GM23338 (cell line): Measurements from ENCODE around the gene MSL2. TPM values are rescaled to one million over a fixed set of nuclear protein-coding genes. Genes with fewer than 3 reads are reported as not detected.

Source experiments
- ATAC-seq: fragments of 200-7000 bp; cut with Tn5 transposase; 3 replicates; pipeline ENCODE4 v1.9.1; 2020
- DNase-seq: peaks from one replicate; pipeline ENCODE4 v3.0.0-alpha.2; 2015; ENCODE audit warnings: low spot score
- H2AFZ ChIP-seq: fragments of 200-600 bp; sonication (generic); 2 replicates; pipeline ENCODE4 v1.8.0; 2016; ENCODE audit warnings: antibody characterized with exemption, mild to moderate bottlenecking, moderate library complexity
- H3F3A ChIP-seq: fragments of 200-600 bp; sonication (generic); replicated peaks from 2 replicates; pipeline ENCODE4 v1.8.0; 2017; ENCODE audit warnings: antibody characterized with exemption, mixed run types, low read depth
- H3K27ac ChIP-seq: fragments of 200-600 bp; sonication (generic); 2 replicates; pipeline ENCODE4 v1.6.1; 2016; ENCODE audit warnings: low read depth
- H3K27me3 ChIP-seq: fragments of 200-600 bp; sonication (generic); 2 replicates; pipeline ENCODE4 v1.8.0; 2016; ENCODE audit warnings: mild to moderate bottlenecking, mixed run types, moderate library complexity; ENCODE audit not compliant: insufficient read depth
- H3K36me3 ChIP-seq: fragments of 200-600 bp; sonication (generic); 2 replicates; pipeline ENCODE4 v1.8.0; 2016; ENCODE audit warnings: mild to moderate bottlenecking; ENCODE audit not compliant: insufficient read depth
- H3K4me1 ChIP-seq: fragments of 200-600 bp; sonication (generic); 2 replicates; pipeline ENCODE4 v1.8.0; 2016; ENCODE audit warnings: mild to moderate bottlenecking, moderate library complexity; ENCODE audit not compliant: insufficient read depth
- H3K4me2 ChIP-seq: fragments of 200-600 bp; sonication (generic); 2 replicates; pipeline ENCODE4 v1.7.1; 2017; ENCODE audit warnings: mixed run types
- H3K4me3 ChIP-seq: fragments of 200-600 bp; sonication (generic); 2 replicates; pipeline ENCODE4 v1.6.1; 2016; ENCODE audit warnings: mixed run types
- H3K79me2 ChIP-seq: fragments of 200-600 bp; sonication (generic); replicated peaks from 2 replicates; pipeline ENCODE4 v1.8.0; 2017; ENCODE audit warnings: mild to moderate bottlenecking; ENCODE audit not compliant: insufficient read depth
- H3K9me2 ChIP-seq: fragments of 200-600 bp; sonication (generic); 2 replicates; pipeline ENCODE4 v1.8.0; 2017; ENCODE audit not compliant: insufficient read depth
- H4K20me1 ChIP-seq: fragments of 200-600 bp; sonication (generic); replicated peaks from 2 replicates; pipeline ENCODE4 v1.8.0; 2017; ENCODE audit warnings: mild to moderate bottlenecking; ENCODE audit not compliant: insufficient read depth
- H3K27ac Mint-ChIP-seq: 2 replicates; pipeline ENCODE4 v1.8.0; 2020; ENCODE audit warnings: inconsistent platforms, mild to moderate bottlenecking, moderate library complexity, mixed read lengths
- H3K27me3 Mint-ChIP-seq: 3 replicates; pipeline ENCODE4 v1.8.0; 2022; ENCODE audit warnings: low read depth, mild to moderate bottlenecking, moderate library complexity, mixed read lengths, inconsistent platforms; ENCODE audit not compliant: insufficient read depth, poor library complexity
- H3K36me3 Mint-ChIP-seq: 3 replicates; pipeline ENCODE4 v1.8.0; 2021; ENCODE audit warnings: low read depth, mild to moderate bottlenecking, inconsistent platforms, moderate library complexity, mixed read lengths
- H3K4me1 Mint-ChIP-seq: 3 replicates; pipeline ENCODE4 v1.8.0; 2020; ENCODE audit warnings: mild to moderate bottlenecking, inconsistent platforms, mixed read lengths
- H3K4me3 Mint-ChIP-seq: 3 replicates; pipeline ENCODE4 v1.8.0; 2021; ENCODE audit warnings: moderate library complexity, mild to moderate bottlenecking, inconsistent platforms, mixed read lengths
- H3K9me3 Mint-ChIP-seq: 3 replicates; pipeline ENCODE4 v1.8.0; 2020; ENCODE audit warnings: moderate library complexity, mild to moderate bottlenecking, inconsistent platforms, mixed read lengths
- CREB1 ChIP-seq: fragments of 250-450 bp; sonication (Bioruptor Pico); IDR thresholded peaks from 2 replicates; pipeline ENCODE4 v1.5.0; 2020; ENCODE audit warnings: low read depth, mild to moderate bottlenecking, moderate library complexity
- CTCF ChIP-seq, 2 experiments: fragments of 200-600 bp in 1 of 2; sonication (generic) in 1 of 2; conservative IDR thresholded peaks; 2 replicates each; pipeline versions ENCODE4 v1.5.1 to v1.6.1; 2016 to 2017; ENCODE audit warnings: antibody characterized with exemption in 2 of 2, low read depth in 2 of 2, mild to moderate bottlenecking in 2 of 2, moderate library complexity in 1 of 2
- ETS1 ChIP-seq: IDR thresholded peaks from 2 replicates; pipeline ENCODE4 v1.6.1; 2016; ENCODE audit warnings: antibody characterized with exemption
- EZH2 ChIP-seq: fragments of 200-600 bp; sonication (generic); IDR thresholded peaks from one replicate; pipeline ENCODE4 v1.8.0; 2017; ENCODE audit warnings: antibody characterized with exemption, mild to moderate bottlenecking, low read depth; ENCODE audit not compliant: unreplicated experiment
- EZH2phosphoT487 ChIP-seq: fragments of 200-600 bp; sonication (generic); IDR thresholded peaks from one replicate; pipeline ENCODE4 v1.8.1; 2018; ENCODE audit warnings: antibody characterized with exemption; ENCODE audit not compliant: unreplicated experiment
- JUNB ChIP-seq: IDR thresholded peaks from one replicate; pipeline ENCODE4 v1.6.1; 2016; ENCODE audit warnings: antibody characterized with exemption; ENCODE audit not compliant: unreplicated experiment
- NANOG ChIP-seq: IDR thresholded peaks from 2 replicates; pipeline ENCODE4 v1.6.1; 2016; ENCODE audit warnings: antibody characterized with exemption, borderline replicate concordance
- POLR2AphosphoS5 ChIP-seq: IDR thresholded peaks from 2 replicates; pipeline ENCODE4 v1.6.1; 2016; ENCODE audit warnings: antibody characterized with exemption, low read depth
- STAT1 ChIP-seq: IDR thresholded peaks from one replicate; pipeline ENCODE4 v1.6.1; 2016; ENCODE audit warnings: antibody characterized with exemption; ENCODE audit not compliant: unreplicated experiment
- ZNF114 ChIP-seq: fragments of 250-450 bp; sonication (Bioruptor Pico); IDR thresholded peaks from 2 replicates; pipeline ENCODE4 v1.5.0; 2020; ENCODE audit warnings: mild to moderate bottlenecking, moderate library complexity
- ZNF331 ChIP-seq: fragments of 250-450 bp; sonication (Bioruptor Pico); IDR thresholded peaks from 2 replicates; pipeline ENCODE4 v1.5.0; 2020; ENCODE audit warnings: low read depth, mild to moderate bottlenecking, moderate library complexity
- polyA plus RNA-seq: library from polyadenylated mRNA; unstranded; fragments of >200 nt; fragmentation: Nextera tagmentation; extraction: Ambion mirVana; gene quantifications from 2 replicates; pipeline ENCODE4 v1.2.1, GENCODE V29; 2016
- total RNA-seq: library from RNA; depleted of rRNA; stranded (reverse); fragments of >200 nt; shearing (Covaris generic); gene quantifications from 2 replicates; pipeline ENCODE4 v1.2.3, GENCODE V29; 2014
- TF ChIP-seq, protein P1 (sequence below): IDR thresholded peaks from one replicate; pipeline ENCODE4 v1.6.1; 2018; ENCODE audit warnings: antibody characterized with exemption; ENCODE audit not compliant: unreplicated experiment
- TF ChIP-seq, protein P2 (sequence below): fragments of 250-450 bp; sonication (Bioruptor Pico); IDR thresholded peaks from 2 replicates; pipeline ENCODE4 v1.5.0; 2020; ENCODE audit warnings: mild to moderate bottlenecking, moderate library complexity

The MSL2 gene
- total and polyA plus RNA-seq, 2 experiments from 2014 or later: 7.5 to 50.6 TPM

DNA sequence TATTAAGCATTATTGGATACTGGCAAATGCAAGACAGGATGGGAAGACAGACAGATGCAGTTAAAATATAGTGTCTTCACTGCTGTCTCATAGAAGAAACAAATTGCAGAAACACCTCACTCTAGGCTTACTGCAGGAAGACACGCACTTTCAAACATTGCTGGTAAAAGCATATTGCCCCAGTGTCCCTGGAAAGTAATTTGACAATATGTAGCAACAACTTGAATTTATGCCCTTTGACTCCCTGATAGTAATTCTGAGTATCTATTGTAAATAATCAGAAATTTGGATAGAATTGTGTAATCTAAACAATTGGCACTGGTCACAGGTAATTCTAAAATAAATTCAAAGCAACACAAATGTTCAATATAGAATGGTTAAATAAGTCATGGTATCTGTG lies 62.0 kb downstream of the MSL2 start:
- ATAC-seq: no peak
- Histone ChIP-seq H3K79me2 (no peaks in the 10 kb centered on the region), H3K4me2 (no peak overlapping the region), H3K9me2 (no peaks in the 10 kb centered on the region), H3F3A (no peaks in the 10 kb centered on the region), H3K36me3 (no peaks in the 10 kb centered on the region), H2AFZ (no peak overlapping the region), H4K20me1 (no peaks in the 10 kb centered on the region), H3K4me3 (no peak overlapping the region), H3K4me1 (no peaks in the 10 kb centered on the region), H3K27me3 (no peaks in the 10 kb centered on the region), H3K27ac (no peak overlapping the region)
- Mint-ChIP-seq H3K36me3 (no peaks in the 10 kb centered on the region), H3K27me3 (no peaks in the 10 kb centered on the region), H3K4me1 (no peaks in the 10 kb centered on the region), H3K4me3 (no peak overlapping the region), H3K9me3 (0 out of 3 replicates have a peak, but pooled peaks cover 4% of the 10 kb centered on the region), H3K27ac (no peak overlapping the region)
- DNase-seq: no peak
- TF ChIP-seq JUNB (no peak), ETS1 (no peak), CTCF (conservative IDR thresholded peaks at IDR 0.05; ENCODE audit: low read depth in 2 of 2) (no peak), EZH2phosphoT487 (no peak), NANOG (no peak), ZNF331 (CRISPR knock-in tag) (no peak), EZH2 (no peak), STAT1 (no peak), ZNF114 (CRISPR knock-in tag) (no peak), POLR2AphosphoS5 (no peak), CREB1 (no peak)
- TF ChIP-seq, protein P1, sequence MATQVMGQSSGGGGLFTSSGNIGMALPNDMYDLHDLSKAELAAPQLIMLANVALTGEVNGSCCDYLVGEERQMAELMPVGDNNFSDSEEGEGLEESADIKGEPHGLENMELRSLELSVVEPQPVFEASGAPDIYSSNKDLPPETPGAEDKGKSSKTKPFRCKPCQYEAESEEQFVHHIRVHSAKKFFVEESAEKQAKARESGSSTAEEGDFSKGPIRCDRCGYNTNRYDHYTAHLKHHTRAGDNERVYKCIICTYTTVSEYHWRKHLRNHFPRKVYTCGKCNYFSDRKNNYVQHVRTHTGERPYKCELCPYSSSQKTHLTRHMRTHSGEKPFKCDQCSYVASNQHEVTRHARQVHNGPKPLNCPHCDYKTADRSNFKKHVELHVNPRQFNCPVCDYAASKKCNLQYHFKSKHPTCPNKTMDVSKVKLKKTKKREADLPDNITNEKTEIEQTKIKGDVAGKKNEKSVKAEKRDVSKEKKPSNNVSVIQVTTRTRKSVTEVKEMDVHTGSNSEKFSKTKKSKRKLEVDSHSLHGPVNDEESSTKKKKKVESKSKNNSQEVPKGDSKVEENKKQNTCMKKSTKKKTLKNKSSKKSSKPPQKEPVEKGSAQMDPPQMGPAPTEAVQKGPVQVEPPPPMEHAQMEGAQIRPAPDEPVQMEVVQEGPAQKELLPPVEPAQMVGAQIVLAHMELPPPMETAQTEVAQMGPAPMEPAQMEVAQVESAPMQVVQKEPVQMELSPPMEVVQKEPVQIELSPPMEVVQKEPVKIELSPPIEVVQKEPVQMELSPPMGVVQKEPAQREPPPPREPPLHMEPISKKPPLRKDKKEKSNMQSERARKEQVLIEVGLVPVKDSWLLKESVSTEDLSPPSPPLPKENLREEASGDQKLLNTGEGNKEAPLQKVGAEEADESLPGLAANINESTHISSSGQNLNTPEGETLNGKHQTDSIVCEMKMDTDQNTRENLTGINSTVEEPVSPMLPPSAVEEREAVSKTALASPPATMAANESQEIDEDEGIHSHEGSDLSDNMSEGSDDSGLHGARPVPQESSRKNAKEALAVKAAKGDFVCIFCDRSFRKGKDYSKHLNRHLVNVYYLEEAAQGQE: no peak
- TF ChIP-seq, protein P2, sequence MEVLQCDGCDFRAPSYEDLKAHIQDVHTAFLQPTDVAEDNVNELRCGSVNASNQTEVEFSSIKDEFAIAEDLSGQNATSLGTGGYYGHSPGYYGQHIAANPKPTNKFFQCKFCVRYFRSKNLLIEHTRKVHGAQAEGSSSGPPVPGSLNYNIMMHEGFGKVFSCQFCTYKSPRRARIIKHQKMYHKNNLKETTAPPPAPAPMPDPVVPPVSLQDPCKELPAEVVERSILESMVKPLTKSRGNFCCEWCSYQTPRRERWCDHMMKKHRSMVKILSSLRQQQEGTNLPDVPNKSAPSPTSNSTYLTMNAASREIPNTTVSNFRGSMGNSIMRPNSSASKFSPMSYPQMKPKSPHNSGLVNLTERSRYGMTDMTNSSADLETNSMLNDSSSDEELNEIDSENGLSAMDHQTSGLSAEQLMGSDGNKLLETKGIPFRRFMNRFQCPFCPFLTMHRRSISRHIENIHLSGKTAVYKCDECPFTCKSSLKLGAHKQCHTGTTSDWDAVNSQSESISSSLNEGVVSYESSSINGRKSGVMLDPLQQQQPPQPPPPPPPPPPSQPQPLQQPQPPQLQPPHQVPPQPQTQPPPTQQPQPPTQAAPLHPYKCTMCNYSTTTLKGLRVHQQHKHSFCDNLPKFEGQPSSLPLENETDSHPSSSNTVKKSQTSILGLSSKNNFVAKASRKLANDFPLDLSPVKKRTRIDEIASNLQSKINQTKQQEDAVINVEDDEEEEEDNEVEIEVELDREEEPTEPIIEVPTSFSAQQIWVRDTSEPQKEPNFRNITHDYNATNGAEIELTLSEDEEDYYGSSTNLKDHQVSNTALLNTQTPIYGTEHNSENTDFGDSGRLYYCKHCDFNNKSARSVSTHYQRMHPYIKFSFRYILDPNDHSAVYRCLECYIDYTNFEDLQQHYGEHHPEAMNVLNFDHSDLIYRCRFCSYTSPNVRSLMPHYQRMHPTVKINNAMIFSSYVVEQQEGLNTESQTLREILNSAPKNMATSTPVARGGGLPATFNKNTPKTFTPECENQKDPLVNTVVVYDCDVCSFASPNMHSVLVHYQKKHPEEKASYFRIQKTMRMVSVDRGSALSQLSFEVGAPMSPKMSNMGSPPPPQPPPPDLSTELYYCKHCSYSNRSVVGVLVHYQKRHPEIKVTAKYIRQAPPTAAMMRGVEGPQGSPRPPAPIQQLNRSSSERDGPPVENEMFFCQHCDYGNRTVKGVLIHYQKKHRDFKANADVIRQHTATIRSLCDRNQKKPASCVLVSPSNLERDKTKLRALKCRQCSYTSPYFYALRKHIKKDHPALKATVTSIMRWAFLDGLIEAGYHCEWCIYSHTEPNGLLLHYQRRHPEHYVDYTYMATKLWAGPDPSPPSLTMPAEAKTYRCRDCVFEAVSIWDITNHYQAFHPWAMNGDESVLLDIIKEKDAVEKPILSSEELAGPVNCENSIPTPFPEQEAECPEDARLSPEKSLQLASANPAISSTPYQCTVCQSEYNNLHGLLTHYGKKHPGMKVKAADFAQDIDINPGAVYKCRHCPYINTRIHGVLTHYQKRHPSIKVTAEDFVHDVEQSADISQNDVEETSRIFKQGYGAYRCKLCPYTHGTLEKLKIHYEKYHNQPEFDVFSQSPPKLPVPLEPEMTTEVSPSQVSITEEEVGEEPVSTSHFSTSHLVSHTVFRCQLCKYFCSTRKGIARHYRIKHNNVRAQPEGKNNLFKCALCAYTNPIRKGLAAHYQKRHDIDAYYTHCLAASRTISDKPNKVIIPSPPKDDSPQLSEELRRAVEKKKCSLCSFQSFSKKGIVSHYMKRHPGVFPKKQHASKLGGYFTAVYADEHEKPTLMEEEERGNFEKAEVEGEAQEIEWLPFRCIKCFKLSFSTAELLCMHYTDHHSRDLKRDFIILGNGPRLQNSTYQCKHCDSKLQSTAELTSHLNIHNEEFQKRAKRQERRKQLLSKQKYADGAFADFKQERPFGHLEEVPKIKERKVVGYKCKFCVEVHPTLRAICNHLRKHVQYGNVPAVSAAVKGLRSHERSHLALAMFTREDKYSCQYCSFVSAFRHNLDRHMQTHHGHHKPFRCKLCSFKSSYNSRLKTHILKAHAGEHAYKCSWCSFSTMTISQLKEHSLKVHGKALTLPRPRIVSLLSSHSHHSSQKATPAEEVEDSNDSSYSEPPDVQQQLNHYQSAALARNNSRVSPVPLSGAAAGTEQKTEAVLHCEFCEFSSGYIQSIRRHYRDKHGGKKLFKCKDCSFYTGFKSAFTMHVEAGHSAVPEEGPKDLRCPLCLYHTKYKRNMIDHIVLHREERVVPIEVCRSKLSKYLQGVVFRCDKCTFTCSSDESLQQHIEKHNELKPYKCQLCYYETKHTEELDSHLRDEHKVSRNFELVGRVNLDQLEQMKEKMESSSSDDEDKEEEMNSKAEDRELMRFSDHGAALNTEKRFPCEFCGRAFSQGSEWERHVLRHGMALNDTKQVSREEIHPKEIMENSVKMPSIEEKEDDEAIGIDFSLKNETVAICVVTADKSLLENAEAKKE (CRISPR knock-in tag): no peak
